ENCODE results near the gene CHST13.
A peak's percentile ranks its signal among the peaks of the same experiment; 100 is the strongest.

The CHST13 gene

GRCh38 chr3:126487151-126487771, 36.7 kb upstream of the CHST13 start:
- H3K4me3 ChIP-seq (replicated peaks; ENCODE audit: low read depth, low read length) = no peak overlapping the region
- peak; percentile 23 for TF ChIP-seq CTCF (IDR thresholded peaks at IDR 0.05; ENCODE audit: low read depth, low read length, missing control alignments)
- no peak for DNase-seq (ENCODE audit: extremely low read depth, low read depth)

GRCh38 chr3:126488185-126488584, 35.8 kb upstream of the CHST13 start:
- no peak for DNase-seq (ENCODE audit: extremely low read depth, low read depth)
- TF ChIP-seq CTCF (IDR thresholded peaks at IDR 0.05; ENCODE audit: low read depth, low read length, missing control alignments) = no peak
- no peak overlapping the region for H3K4me3 ChIP-seq (replicated peaks; ENCODE audit: low read depth, low read length)

GRCh38 chr3:126488886-126489569, 34.9 kb upstream of the CHST13 start:
- H3K4me3 ChIP-seq (replicated peaks; ENCODE audit: low read depth, low read length) = no peak overlapping the region
- no peak for TF ChIP-seq CTCF (IDR thresholded peaks at IDR 0.05; ENCODE audit: low read depth, low read length, missing control alignments)
- no peak for DNase-seq (ENCODE audit: extremely low read depth, low read depth)

GRCh38 chr3:126490619-126491018, 33.3 kb upstream of the CHST13 start:
- H3K4me3 ChIP-seq (replicated peaks; ENCODE audit: low read depth, low read length) = no peak overlapping the region
- no peak for DNase-seq (ENCODE audit: extremely low read depth, low read depth)
- TF ChIP-seq CTCF (IDR thresholded peaks at IDR 0.05; ENCODE audit: low read depth, low read length, missing control alignments) = no peak

- no peak for TF ChIP-seq CTCF (IDR thresholded peaks at IDR 0.05; ENCODE audit: low read depth, low read length, missing control alignments)
- H3K4me3 ChIP-seq (replicated peaks; ENCODE audit: low read depth, low read length) = no peak overlapping the region
- DNase-seq (ENCODE audit: extremely low read depth, low read depth) = no peak
These were observed 32.5 kb upstream of the CHST13 start for GRCh38 chr3:126491221-126492013.

- no peak for TF ChIP-seq CTCF (IDR thresholded peaks at IDR 0.05; ENCODE audit: low read depth, low read length, missing control alignments)
- DNase-seq (ENCODE audit: extremely low read depth, low read depth) = no peak
- no peak overlapping the region for H3K4me3 ChIP-seq (replicated peaks; ENCODE audit: low read depth, low read length)
These were observed 30.9 kb upstream of the CHST13 start for GRCh38 chr3:126493051-126493450.

All from HFF-Myc (cell line).